Heart left ventricle (tissue), 16 donors: ENCODE results near the gene AKAP13. TPM values are rescaled to one million over a fixed set of nuclear protein-coding genes. Genes with fewer than 3 reads are reported as not detected.
A peak's percentile ranks its signal among the peaks of the same experiment; 100 is the strongest.

Experiments
- ATAC-seq, 4 donors: fragments of 200-7000 bp; cut with Tn5 transposase; one replicate each; pipeline ENCODE4 v1.9.1; 2020 to 2022; ENCODE audit warnings: moderate library complexity in 4 of 4, mild to moderate bottlenecking in 3 of 4, moderate number of reproducible peaks in 1 of 4
- DNase-seq, 5 donors: peaks; one replicate each; pipeline ENCODE4 v3.0.0-alpha.2; 2020
- H3K27ac ChIP-seq, 12 donors: fragments of 200-600 bp; sonication (generic) in 4 of 12; one replicate each; pipeline versions ENCODE4 v1.5.0 to v1.8.0; 2016 to 2022; ENCODE audit warnings: mild to moderate bottlenecking in 2 of 12
- H3K27me3 ChIP-seq, 9 donors: fragments of 200-600 bp; sonication (generic) in 2 of 9; one replicate each; pipeline versions ENCODE4 v1.5.1 to v1.8.0; 2016 to 2022; ENCODE audit warnings: mild to moderate bottlenecking in 3 of 9
- H3K36me3 ChIP-seq, 9 donors: fragments of 200-600 bp; sonication (generic) in 2 of 9; one replicate each; pipeline versions ENCODE4 v1.5.0 to v1.8.0; 2018 to 2022; ENCODE audit warnings: mild to moderate bottlenecking in 2 of 9
- H3K4me1 ChIP-seq, 12 donors: fragments of 200-600 bp; sonication (generic) in 4 of 12; one replicate each; pipeline versions ENCODE4 v1.5.0 to v1.8.0; 2016 to 2022; ENCODE audit warnings: mild to moderate bottlenecking in 3 of 12
- H3K4me3 ChIP-seq, 12 donors: fragments of 200-600 bp; sonication (generic) in 4 of 12; one replicate each; pipeline versions ENCODE4 v1.5.0 to v1.8.0; 2017 to 2022; ENCODE audit warnings: mild to moderate bottlenecking in 9 of 12, moderate library complexity in 4 of 12
- H3K9me3 ChIP-seq, 12 donors: fragments of 200-600 bp; sonication (generic) in 4 of 12; one replicate each; pipeline versions ENCODE4 v1.5.0 to v1.8.0; 2016 to 2022; ENCODE audit warnings: mild to moderate bottlenecking in 1 of 12
- CTCF ChIP-seq, 12 donors: fragments of 200-600 bp; sonication (generic) in 4 of 12; IDR thresholded peaks; one replicate each; pipeline versions ENCODE4 v1.5.0 to v1.8.0; 2018 to 2022; ENCODE audit warnings: antibody characterized with exemption in 12 of 12, mild to moderate bottlenecking in 5 of 12
- POLR2A ChIP-seq, 2 donors: fragments of 450-650 bp; IDR thresholded peaks; one replicate each; pipeline ENCODE4 v1.6.1; 2017; ENCODE audit warnings: antibody characterized with exemption in 2 of 2, mild to moderate bottlenecking in 2 of 2, moderate library complexity in 2 of 2
- WGBS, 4 donors: extraction: QIAGEN DNeasy Blood & Tissue Kit in 2 of 4; methylation state at CpG; one replicate each; pipeline versions ENCODE4 v1.1.5 to v1.1.7; 2013 to 2018; 5-methylcytosine and 5-hydroxymethylcytosine counted together
- intact Hi-C, 10 donors: fragments of 100-400 bp; cut with DNase I; formaldehyde crosslinking; loops; one replicate each; pipeline versions ENCODE4 v1.11.1 to v1.14.2; 2022
- polyA plus RNA-seq, 2 donors: library from polyadenylated mRNA; stranded (reverse); fragments of 200-250 nt; gene quantifications; one replicate each; pipeline ENCODE4 v1.2.3, GENCODE V29; 2013
- total RNA-seq, 9 donors: library from RNA; depleted of rRNA in 2 of 9; stranded (reverse); fragments of >200 nt in 2 of 9; fragmentation: NEBNext Ultra II Directional in 3 of 9; extraction: Animal tissue kit (Norgen Biotek cat#: 25700) in 3 of 9; gene quantifications; one replicate each; pipeline versions ENCODE4 v1.1.0 to v1.2.4, GENCODE V29; 2016 to 2023
- donor health status: ischemic (EF 13 %, LVEDD 7.1; RV severe dilation, severe dysfunction).
- donor health status: healthy with polysubstance abuse.
- donor health status: DM: no; HTN: yes; CAD: no.
- donor health status: DM: no; HTN: no; CAD: no.
- donor health status: ischemic (EF 25% LVEDD 6.9; RV normal size, moderate dysfunction).
- donor health status: ischemic (EF 25% LVEDD 5.7; RV mildly dilated, moderate dysfunction).
- donor health status: healthy.
- donor health status: DM: yes; HTN: yes; CAD: no.
- donor health status: ischemic (EF 35%, LVEDD 5.7; RV mildly dilated, moderate dysfunction).
- donor health status: nonischemic (EF 11% LVEDD 7.7; RV severe dilation, severe dysfunction).
- donor health status: DM: yes; HTN: yes; CAD: no.
- donor health status: PGD.
- donor health status: ischemic (EF 29% LVEDD 5.4; RV normal size, mild dysfunction).
- donor health status: nonischemic (EF 23%, LVEDD 6.1; RV moderate dilation, normal function).

The AKAP13 gene
- total and polyA plus RNA-seq, 11 donors: 124 to 598 (median 340) TPM

- Histone ChIP-seq H3K4me1 (peaks cover 6 to 77% (median 47%) of the 10 kb centered on the region in 12 donors), H3K9me3 (no peaks in the 10 kb centered on the region), H3K36me3 (peaks cover 0 to 95% (median 76%) of the 10 kb centered on the region in 9 donors), H3K27ac (peak overlapping the region in 8 of 12 donors; percentile 21 to 80 (median 46)), H3K4me3 (peak overlapping the region in 1 of 12 donors; percentile 17), H3K27me3 (no peaks in the 10 kb centered on the region)
- intact Hi-C loops: loop anchor here in 1 of 10 donors (10.0 kb wide), 1 partner anchor 208 kb away; no protein-coding TSS in a partner anchor
- no peak for TF ChIP-seq CTCF (IDR thresholded peaks at IDR 0.05)
- TF ChIP-seq POLR2A (IDR thresholded peaks at IDR 0.05): no peak
- 66 to 72% (median 69%) methylated on average over 5 of the region's 5 CpGs for WGBS, 4 donors
- ATAC-seq: peak in 3 of 4 donors; percentile 29 to 40 (median 36)
- no peak for DNase-seq
These were observed 312.5 kb downstream of the AKAP13 start for GRCh38 chr15:85692873-85693272.

DNA sequence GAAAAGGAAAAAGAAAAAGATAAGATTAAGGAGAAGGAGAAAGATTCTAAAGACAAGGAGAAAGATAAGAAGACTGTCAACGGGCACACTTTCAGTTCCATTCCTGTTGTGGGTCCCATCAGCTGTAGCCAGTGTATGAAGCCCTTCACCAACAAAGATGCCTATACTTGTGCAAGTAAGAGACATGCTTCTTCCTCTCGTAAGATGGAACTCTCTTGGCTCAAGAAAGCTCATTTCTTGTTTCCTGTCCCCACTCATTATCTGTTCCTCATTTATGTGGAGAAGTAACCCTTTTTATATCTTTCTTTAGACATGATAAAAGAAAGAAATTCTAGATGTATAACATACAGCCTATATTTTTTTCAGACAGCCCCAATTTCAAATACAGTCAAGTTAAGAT lies 312.9 kb downstream of the AKAP13 start:
- H3K4me1 ChIP-seq: peaks cover 6 to 74% (median 47%) of the 10 kb centered on the region in 12 donors

DNA sequence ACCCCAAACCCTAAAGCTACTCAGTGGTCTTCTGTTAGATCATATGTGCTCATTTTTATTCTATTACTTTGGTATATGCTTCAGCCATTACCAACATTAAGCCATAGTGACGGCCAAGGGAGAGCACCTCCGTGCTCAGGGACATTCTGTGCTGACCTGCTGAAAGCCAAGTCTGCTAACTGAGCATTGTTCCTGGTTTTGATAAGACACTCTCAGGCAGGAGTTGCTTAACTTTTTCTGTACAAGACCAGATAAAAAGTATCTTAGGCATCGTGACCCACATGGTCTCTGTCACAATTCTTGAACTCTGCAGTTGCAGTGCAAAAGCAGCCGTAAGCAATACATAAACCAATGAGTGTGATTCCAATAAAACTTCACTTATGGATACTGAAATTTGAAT lies 313.7 kb downstream of the AKAP13 start:
- Histone ChIP-seq H3K9me3 (no peaks in the 10 kb centered on the region), H3K27ac (peak overlapping the region in 8 of 12 donors; percentile 8 to 80 (median 44)), H3K4me3 (no peak overlapping the region), H3K27me3 (no peaks in the 10 kb centered on the region), H3K4me1 (peaks cover 0 to 66% (median 40%) of the 10 kb centered on the region in 12 donors), H3K36me3 (peaks cover 0 to 94% (median 78%) of the 10 kb centered on the region in 9 donors)
- TF ChIP-seq CTCF (IDR thresholded peaks at IDR 0.05): no peak
- TF ChIP-seq POLR2A (IDR thresholded peaks at IDR 0.05): no peak
- ATAC-seq: peak in 3 of 4 donors; percentile 20 to 48 (median 26)
- 53 to 64% (median 55%) methylated on average over 4 of the region's 4 CpGs for WGBS, 4 donors
- intact Hi-C loops: loop anchor here in 1 of 10 donors (10.0 kb wide), 1 partner anchor 209 kb away; no protein-coding TSS in a partner anchor
- DNase-seq: no peak

More for the DNA sequence above, 312.9 kb downstream of the AKAP13 start:
- 39 to 55% (median 53%) methylated on average over 2 of the region's 2 CpGs for WGBS, 4 donors
- peak overlapping the region in 1 of 12 donors; percentile 17 for H3K4me3 ChIP-seq
- H3K36me3 ChIP-seq: peaks cover 0 to 95% (median 76%) of the 10 kb centered on the region in 9 donors
- no peaks in the 10 kb centered on the region for H3K27me3 ChIP-seq
- no peaks in the 10 kb centered on the region for H3K9me3 ChIP-seq
- peak overlapping the region in 8 of 12 donors; percentile 21 to 80 (median 46) for H3K27ac ChIP-seq
- ATAC-seq (no peak), DNase-seq (no peak)
- no peak for TF ChIP-seq POLR2A (IDR thresholded peaks at IDR 0.05)
- TF ChIP-seq CTCF (IDR thresholded peaks at IDR 0.05): no peak
- intact Hi-C loops: loop anchor here in 1 of 10 donors (10.0 kb wide), 1 partner anchor 208 kb away; no protein-coding TSS in a partner anchor

GRCh38 chr15:85700767-85701166 lies 320.4 kb downstream of the AKAP13 start:
- TF ChIP-seq CTCF (IDR thresholded peaks at IDR 0.05): no peak
- TF ChIP-seq POLR2A (IDR thresholded peaks at IDR 0.05): no peak
- DNase-seq (no peak), ATAC-seq (no peak)
- Histone ChIP-seq H3K9me3 (no peaks in the 10 kb centered on the region), H3K4me1 (peaks cover 5 to 67% (median 36%) of the 10 kb centered on the region in 12 donors), H3K36me3 (peaks cover 0 to 71% (median 41%) of the 10 kb centered on the region in 9 donors), H3K27me3 (no peaks in the 10 kb centered on the region), H3K4me3 (no peak overlapping the region), H3K27ac (peak overlapping the region in 3 of 12 donors; percentile 88 to 97 (median 94))
- intact Hi-C loops: loop anchor here in 5 of 10 donors (10.0 kb wide), 4 partner anchors 76 to 366 kb away; no protein-coding TSS in a partner anchor
- WGBS, 4 donors: 79 to 85% (median 82%) methylated on average over 3 of the region's 3 CpGs
